HepG2 (cell line): ENCODE results near the gene PXMP2.

Experiments
- CBFB ChIP-seq: sonication (generic); formaldehyde crosslinking; IDR thresholded peaks from 2 replicates; pipeline ENCODE4 v1.4.0; 2020; ENCODE audit warnings: missing genetic modification reagents
- CTCF ChIP-seq: sonication (generic); formaldehyde crosslinking; IDR thresholded peaks from 2 replicates; pipeline ENCODE4 v1.5.0; 2020; ENCODE audit warnings: mild to moderate bottlenecking, missing genetic modification reagents, moderate library complexity
- E2F1 ChIP-seq: sonication (generic); formaldehyde crosslinking; IDR thresholded peaks from 2 replicates; pipeline ENCODE4 v1.5.0; 2020; ENCODE audit warnings: missing genetic modification reagents
- GPN1 ChIP-seq: sonication (generic); formaldehyde crosslinking; IDR thresholded peaks from 2 replicates; pipeline ENCODE4 v1.5.1; 2020; ENCODE audit warnings: missing genetic modification reagents, borderline replicate concordance
- HINFP ChIP-seq: sonication (generic); formaldehyde crosslinking; IDR thresholded peaks from 2 replicates; pipeline ENCODE4 v1.4.0; 2020; ENCODE audit warnings: low read depth, mild to moderate bottlenecking, missing genetic modification reagents
- HMGA1 ChIP-seq: sonication (generic); formaldehyde crosslinking; conservative IDR thresholded peaks from 2 replicates; pipeline ENCODE4 v1.4.0; 2020; ENCODE audit warnings: missing genetic modification reagents
- MTF2 ChIP-seq: sonication (generic); formaldehyde crosslinking; IDR thresholded peaks from 2 replicates; pipeline ENCODE4 v1.5.0; 2020; ENCODE audit warnings: missing genetic modification reagents, borderline replicate concordance
- POLR2A ChIP-seq, 2 experiments: IDR thresholded peaks; 2 replicates each; pipeline ENCODE4 v1.6.1; 2011; ENCODE audit warnings: low read depth in 2 of 2, low read length in 2 of 2, mild to moderate bottlenecking in 1 of 2, moderate library complexity in 1 of 2; ENCODE audit not compliant: insufficient read depth in 1 of 2
- POLR2AphosphoS5 ChIP-seq: IDR thresholded peaks from 2 replicates; pipeline ENCODE4 v1.6.1; 2012; ENCODE audit warnings: low read depth, low read length
- SUZ12 ChIP-seq: fragments of 150-350 bp; IDR thresholded peaks from 2 replicates; pipeline ENCODE4 v1.6.1; 2014; ENCODE audit warnings: low read depth, low read length
- ZFP36 ChIP-seq: fragments of 150-350 bp; IDR thresholded peaks from 2 replicates; pipeline ENCODE4 v1.6.1; 2018; ENCODE audit warnings: borderline replicate concordance, low read length, low read depth; ENCODE audit not compliant: partially characterized antibody
- ZNF121 ChIP-seq: sonication (generic); formaldehyde crosslinking; IDR thresholded peaks from 2 replicates; pipeline ENCODE4 v1.5.0; 2020; ENCODE audit warnings: mild to moderate bottlenecking, missing genetic modification reagents

GRCh38 chr12:132716356-132716755 is 29.0 kb downstream of the PXMP2 start:
- no peak for TF ChIP-seq E2F1 (CRISPR knock-in tag)
- no peak for TF ChIP-seq ZNF121 (CRISPR knock-in tag)
- no peak for TF ChIP-seq GPN1 (CRISPR knock-in tag)
- TF ChIP-seq HMGA1 (CRISPR knock-in tag): no peak
- no peak for TF ChIP-seq POLR2AphosphoS5
- TF ChIP-seq CTCF (CRISPR knock-in tag): no peak
- no peak for TF ChIP-seq HINFP
- no peak for TF ChIP-seq POLR2A (IDR thresholded peaks at IDR 0.05; ENCODE audit: insufficient read depth in 1 of 2, low read depth in 2 of 2, low read length in 2 of 2)
- no peak for TF ChIP-seq CBFB (CRISPR knock-in tag)
- TF ChIP-seq SUZ12: no peak
- no peak for TF ChIP-seq ZFP36
- TF ChIP-seq MTF2 (CRISPR knock-in tag): no peak
